Adrenal gland (tissue), 12 donors: ENCODE data around the gene OSM. TPM values are rescaled to one million over a fixed set of nuclear protein-coding genes. Genes with fewer than 3 reads are reported as not detected.

Experiments used
- DNase-seq, 7 donors: peaks; one replicate each; pipeline ENCODE4 v3.0.0-alpha.2; 2019 to 2020
- H3K27ac ChIP-seq, 5 donors: fragments of 200-600 bp; sonication (generic) in 4 of 5; 1 replicate in 3 of 5; 2 replicates in 2 of 5; pipeline versions ENCODE4 v1.5.1 to v1.8.0; 2016 to 2020; ENCODE audit warnings: mild to moderate bottlenecking in 1 of 5
- H3K27me3 ChIP-seq: fragments of 200-600 bp; 2 replicates; pipeline ENCODE4 v1.8.0; 2021
- H3K36me3 ChIP-seq, 2 donors: fragments of 200-600 bp; replicated peaks in 1 of 2; 1 replicate in 1 of 2; 2 replicates in 1 of 2; pipeline versions ENCODE4 v1.5.1 to v1.8.0; 2018 to 2022
- H3K4me1 ChIP-seq, 2 donors: fragments of 200-600 bp; replicated peaks in 1 of 2; 1 replicate in 1 of 2; 2 replicates in 1 of 2; pipeline versions ENCODE4 v1.5.1 to v1.8.0; 2018 to 2021
- H3K4me3 ChIP-seq, 4 donors: fragments of 200-600 bp; sonication (generic) in 3 of 4; one replicate each; pipeline ENCODE4 v1.5.1; 2016 to 2018
- H3K9me3 ChIP-seq, 3 donors: fragments of 200-600 bp; sonication (generic) in 1 of 3; replicated peaks in 1 of 3; 1 replicate in 2 of 3; 2 replicates in 1 of 3; pipeline versions ENCODE4 v1.5.1 to v1.8.0; 2016 to 2021
- POLR2A ChIP-seq, 2 donors: fragments of 450-650 bp; IDR thresholded peaks; one replicate each; pipeline ENCODE4 v1.6.1; 2017; ENCODE audit warnings: antibody characterized with exemption in 2 of 2, mild to moderate bottlenecking in 2 of 2, moderate library complexity in 1 of 2
- WGBS, 4 donors: extraction: QIAGEN DNeasy Blood & Tissue Kit in 2 of 4; methylation state at CpG; one replicate each; pipeline versions ENCODE4 v1.1.5 to v1.1.7; 2013 to 2017; 5-methylcytosine and 5-hydroxymethylcytosine counted together
- intact Hi-C, 2 donors: fragments of 100-400 bp; cut with DNase I; formaldehyde crosslinking; loops; one replicate each; pipeline versions ENCODE4 v1.14.1 to v1.15.0; 2022 to 2023
- polyA plus RNA-seq, 3 donors: library from polyadenylated mRNA; stranded (reverse); fragments of 200-250 nt in 2 of 3; fragments of 350-450 nt in 1 of 3; fragmentation: Illumina TruSeq in 1 of 3; extraction: RNeasy Lipid Tissue Mini Kit (QIAGEN cat#74804) in 1 of 3; gene quantifications; one replicate each; pipeline ENCODE4 v1.2.3, GENCODE V29; 2013 to 2014
- total RNA-seq, 9 donors: library from RNA; depleted of rRNA in 4 of 9; stranded (reverse); fragments of >200 nt in 4 of 9; fragments of 120-200 nt in 1 of 9; fragmentation: NEBNext Ultra II Directional in 1 of 9; extraction: Animal tissue kit (Norgen Biotek cat#: 25700) in 1 of 9; gene quantifications; one replicate each; pipeline versions ENCODE4 v1.1.0 to v1.2.4, GENCODE V29; 2013 to 2023
- TF ChIP-seq, protein P1 (sequence below), 6 experiments: fragments of 450-650 bp in 4 of 6; fragments of 200-600 bp in 2 of 6; sonication (generic) in 1 of 6; IDR thresholded peaks; 1 replicate in 5 of 6; 2 replicates in 1 of 6; pipeline versions ENCODE4 v1.5.1 to v1.8.0; 2016 to 2021; ENCODE audit warnings: antibody characterized with exemption in 6 of 6, mild to moderate bottlenecking in 2 of 6, moderate library complexity in 1 of 6
- donor health status: healthy with polysubstance abuse.
- donor health status: Bipolar disorder and iron deficiency.
- donor health status: DM: yes; HTN: yes; CAD: no.
- donor health status: DM: no; HTN: no; CAD: no.
- donor health status: DM: no; HTN: no; CAD: no.
- donor health status: DM: yes; HTN: yes; CAD: no.

Gene OSM
- total and polyA plus RNA-seq, 12 donors = 0.44 to 8.1 (median 1.5) TPM; not detected in 1

DNA sequence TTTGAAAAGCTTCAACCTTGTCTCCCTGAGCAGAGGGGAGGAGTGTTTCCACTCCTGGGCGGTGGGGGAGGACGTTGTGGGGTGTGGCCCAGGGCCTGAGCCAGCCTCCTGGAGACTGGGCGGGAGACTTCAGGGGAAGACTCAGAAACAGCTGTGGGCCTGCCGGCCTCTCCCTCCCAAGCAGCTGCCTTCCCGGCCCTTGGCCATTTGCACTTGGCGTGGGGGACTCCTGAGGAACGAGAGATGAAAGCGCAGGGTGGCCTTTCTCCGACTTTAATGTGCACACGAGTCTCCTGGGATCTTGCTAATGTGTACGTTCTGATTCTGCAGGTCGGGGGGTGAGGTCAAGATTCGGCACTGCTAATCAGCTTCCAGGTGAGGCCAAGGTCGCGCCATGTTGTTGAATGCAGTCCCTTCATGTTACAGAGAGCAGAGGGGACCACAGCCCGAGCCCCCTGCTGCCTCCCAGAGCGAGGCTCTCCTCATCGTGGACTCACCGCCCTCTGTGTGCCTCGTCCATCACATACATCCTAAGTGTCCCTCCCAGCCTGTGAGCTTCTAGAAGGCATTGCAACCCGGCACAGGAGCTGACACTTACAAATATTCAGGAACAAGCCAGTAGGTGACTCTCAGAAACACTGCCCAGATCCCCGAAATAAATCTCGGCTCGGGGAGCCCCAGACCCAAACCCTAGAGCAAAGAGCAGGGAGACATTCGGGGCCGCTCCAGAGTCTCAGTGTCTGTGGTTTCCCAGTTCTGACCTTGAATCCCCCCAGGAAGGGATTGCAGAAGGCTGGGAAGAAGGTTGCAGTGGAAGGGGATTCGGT is 27.8 kb downstream of the OSM start:
- TF ChIP-seq, protein P1, sequence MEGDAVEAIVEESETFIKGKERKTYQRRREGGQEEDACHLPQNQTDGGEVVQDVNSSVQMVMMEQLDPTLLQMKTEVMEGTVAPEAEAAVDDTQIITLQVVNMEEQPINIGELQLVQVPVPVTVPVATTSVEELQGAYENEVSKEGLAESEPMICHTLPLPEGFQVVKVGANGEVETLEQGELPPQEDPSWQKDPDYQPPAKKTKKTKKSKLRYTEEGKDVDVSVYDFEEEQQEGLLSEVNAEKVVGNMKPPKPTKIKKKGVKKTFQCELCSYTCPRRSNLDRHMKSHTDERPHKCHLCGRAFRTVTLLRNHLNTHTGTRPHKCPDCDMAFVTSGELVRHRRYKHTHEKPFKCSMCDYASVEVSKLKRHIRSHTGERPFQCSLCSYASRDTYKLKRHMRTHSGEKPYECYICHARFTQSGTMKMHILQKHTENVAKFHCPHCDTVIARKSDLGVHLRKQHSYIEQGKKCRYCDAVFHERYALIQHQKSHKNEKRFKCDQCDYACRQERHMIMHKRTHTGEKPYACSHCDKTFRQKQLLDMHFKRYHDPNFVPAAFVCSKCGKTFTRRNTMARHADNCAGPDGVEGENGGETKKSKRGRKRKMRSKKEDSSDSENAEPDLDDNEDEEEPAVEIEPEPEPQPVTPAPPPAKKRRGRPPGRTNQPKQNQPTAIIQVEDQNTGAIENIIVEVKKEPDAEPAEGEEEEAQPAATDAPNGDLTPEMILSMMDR (IDR thresholded peaks at IDR 0.05) = no peak
- no peak for TF ChIP-seq POLR2A (IDR thresholded peaks at IDR 0.05)
- 75 to 87% (median 81%) methylated on average over 15 to 27 of the region's 27 CpGs for WGBS, 4 donors
- Histone ChIP-seq H3K27me3 (no peaks in the 10 kb centered on the region), H3K9me3 (no peaks in the 10 kb centered on the region), H3K27ac (peak overlapping the region in 4 of 5 donors; percentile 48 to 80 (median 72)), H3K36me3 (no peaks in the 10 kb centered on the region), H3K4me1 (peaks cover 25 to 26% of the 10 kb centered on the region in 2 donors), H3K4me3 (no peak overlapping the region)
- intact Hi-C loops = no loop called here
- peak in 3 of 7 donors; percentile 39 to 65 (median 59) for DNase-seq

DNA sequence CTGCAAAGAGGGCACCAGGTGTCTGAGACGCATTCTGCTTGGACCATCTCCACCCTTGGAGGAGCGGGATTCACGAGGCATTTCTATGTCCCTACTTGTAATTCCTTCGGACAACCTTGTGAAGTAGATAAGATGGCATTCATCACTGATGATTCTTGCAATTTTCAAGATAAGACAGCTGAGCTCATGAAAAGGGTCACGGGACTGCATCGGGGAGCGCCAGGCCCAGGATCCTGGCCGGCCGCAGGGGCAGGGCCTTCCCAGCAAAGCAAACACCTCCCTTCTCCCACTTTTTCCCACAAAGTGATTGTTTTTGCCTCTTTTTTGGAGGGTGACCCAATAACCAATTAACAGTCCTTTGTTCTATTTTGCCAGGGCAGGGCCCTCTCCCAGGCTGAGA is 28.5 kb downstream of the OSM start:
- Histone ChIP-seq H3K4me1 (peaks cover 25 to 26% of the 10 kb centered on the region in 2 donors), H3K27ac (peak overlapping the region in 4 of 5 donors; percentile 48 to 80 (median 72)), H3K27me3 (no peaks in the 10 kb centered on the region), H3K36me3 (no peaks in the 10 kb centered on the region), H3K9me3 (no peaks in the 10 kb centered on the region), H3K4me3 (no peak overlapping the region)
- intact Hi-C loops = no loop called here
- DNase-seq = peak in 5 of 7 donors; percentile 63 to 74 (median 71)
- TF ChIP-seq, protein P1 (IDR thresholded peaks at IDR 0.05) = no peak
- no peak for TF ChIP-seq POLR2A (IDR thresholded peaks at IDR 0.05)
- 37 to 56% (median 49%) methylated on average over 9 of the region's 9 CpGs for WGBS, 4 donors

DNA sequence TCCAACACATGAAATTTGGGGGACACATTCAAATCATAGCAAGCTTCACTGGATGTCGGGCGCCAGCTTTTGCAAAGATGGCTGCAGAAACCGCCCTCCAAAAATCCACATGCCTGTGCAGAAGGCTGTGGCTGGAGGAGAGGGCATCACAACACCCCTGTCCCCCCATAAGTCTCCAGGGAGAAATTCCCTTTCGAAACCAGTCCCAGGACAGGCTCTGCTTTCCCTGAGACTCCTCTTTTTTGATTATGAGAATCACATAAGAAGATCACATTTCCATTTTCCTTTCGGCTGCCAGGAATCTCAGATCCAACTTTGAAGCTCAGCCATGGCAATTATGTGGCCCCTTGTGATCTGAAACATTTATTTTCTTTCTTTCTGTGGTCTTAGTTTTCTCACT is 29.8 kb downstream of the OSM start:
- Histone ChIP-seq H3K4me3 (no peak overlapping the region), H3K36me3 (no peaks in the 10 kb centered on the region), H3K9me3 (no peaks in the 10 kb centered on the region), H3K27me3 (no peaks in the 10 kb centered on the region), H3K4me1 (peaks cover 25 to 26% of the 10 kb centered on the region in 2 donors), H3K27ac (no peak overlapping the region)
- TF ChIP-seq POLR2A (IDR thresholded peaks at IDR 0.05) = no peak
- TF ChIP-seq, protein P1 (IDR thresholded peaks at IDR 0.05) = no peak
- intact Hi-C loops = no loop called here
- 94 to 98% (median 97%) methylated on average over 4 to 5 of the region's 5 CpGs for WGBS, 4 donors
- DNase-seq = no peak

DNA sequence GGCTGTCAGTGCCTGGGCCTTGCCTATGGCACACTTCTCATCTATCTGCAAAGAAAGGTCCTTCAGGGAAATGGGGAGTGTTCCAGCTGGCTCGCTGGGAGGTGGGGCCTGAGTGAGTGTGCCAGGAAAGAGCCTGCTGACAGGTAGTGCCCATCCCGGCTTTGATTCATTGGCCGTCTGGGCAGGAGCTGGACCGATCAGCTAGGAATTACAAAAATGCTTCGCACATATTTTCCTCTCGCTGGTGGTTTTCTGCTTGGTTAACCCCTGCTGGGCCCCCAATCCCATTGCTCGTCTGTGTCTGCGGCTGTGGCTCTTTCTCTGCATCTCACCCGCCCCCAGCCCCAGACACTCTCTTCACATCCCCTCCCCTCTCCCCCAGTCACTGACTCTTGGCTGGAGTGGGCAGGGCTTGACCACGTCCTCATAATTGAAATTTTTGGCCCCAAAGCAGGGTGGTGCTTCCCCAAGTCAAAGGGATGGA is 30.9 kb downstream of the OSM start:
- Histone ChIP-seq H3K9me3 (no peaks in the 10 kb centered on the region), H3K4me1 (peaks cover 25 to 26% of the 10 kb centered on the region in 2 donors), H3K27me3 (no peaks in the 10 kb centered on the region), H3K27ac (peak overlapping the region in 2 of 5 donors; percentile 32 to 81), H3K4me3 (no peak overlapping the region), H3K36me3 (no peaks in the 10 kb centered on the region)
- DNase-seq = peak in 6 of 7 donors; percentile 67 to 80 (median 77)
- 47 to 56% (median 50%) methylated on average over 10 of the region's 10 CpGs for WGBS, 4 donors
- intact Hi-C loops = no loop called here
- no peak for TF ChIP-seq POLR2A (IDR thresholded peaks at IDR 0.05)
- TF ChIP-seq, protein P1 (IDR thresholded peaks at IDR 0.05) = no peak
